Mesendoderm (in vitro differentiated cells): ENCODE data around the gene TRIM32.

Experiments
- DNase-seq: peaks from one replicate; pipeline ENCODE4 v3.0.0; 2013
- H2AK5ac ChIP-seq: 2 replicates; pipeline ENCODE4 v1.6.1; 2013; ENCODE audit warnings: low read length, inconsistent platforms
- H2BK120ac ChIP-seq: 2 replicates; pipeline ENCODE4 v1.6.1; 2013; ENCODE audit warnings: low read depth, mild to moderate bottlenecking, low read length, moderate library complexity, mixed read lengths
- H2BK15ac ChIP-seq: replicated peaks from 2 replicates; pipeline ENCODE4 v1.6.1; 2013; ENCODE audit warnings: low read depth, mild to moderate bottlenecking, moderate library complexity
- H2BK5ac ChIP-seq: 2 replicates; pipeline ENCODE4 v1.6.1; 2013; ENCODE audit warnings: low read length, inconsistent platforms
- H3K18ac ChIP-seq: 2 replicates; pipeline ENCODE4 v1.6.1; 2013; ENCODE audit warnings: mild to moderate bottlenecking, low read length, mixed read lengths
- H3K23ac ChIP-seq: one replicate; pipeline ENCODE4 v1.6.1; 2013; ENCODE audit warnings: low read length
- H3K27ac ChIP-seq: 2 replicates; pipeline ENCODE4 v1.5.1; 2013; ENCODE audit warnings: low read depth, mild to moderate bottlenecking, inconsistent platforms, low read length, moderate library complexity
- H3K27me3 ChIP-seq: 2 replicates; pipeline ENCODE4 v1.6.1; 2013; ENCODE audit warnings: low read length, control low read depth, mild to moderate bottlenecking, inconsistent platforms; ENCODE audit not compliant: insufficient read depth, poor library complexity
- H3K36me3 ChIP-seq: 2 replicates; pipeline ENCODE4 v1.6.1; 2013; ENCODE audit warnings: low read length, inconsistent platforms; ENCODE audit not compliant: control insufficient read depth, insufficient read depth
- H3K4ac ChIP-seq: one replicate; pipeline ENCODE4 v1.6.1; 2013; ENCODE audit warnings: low read depth, mild to moderate bottlenecking, low read length, moderate library complexity
- H3K4me1 ChIP-seq: 2 replicates; pipeline ENCODE4 v1.6.1; 2013; ENCODE audit warnings: low read depth, low read length, inconsistent platforms; ENCODE audit not compliant: control insufficient read depth
- H3K4me2 ChIP-seq: 2 replicates; pipeline ENCODE4 v1.6.1; 2013; ENCODE audit warnings: low read length
- H3K4me3 ChIP-seq: 2 replicates; pipeline ENCODE4 v1.5.1; 2013; ENCODE audit warnings: mild to moderate bottlenecking, low read length
- H3K56ac ChIP-seq: one replicate; pipeline ENCODE4 v1.6.1; 2013; ENCODE audit warnings: low read length
- H3K79me1 ChIP-seq: 2 replicates; pipeline ENCODE4 v1.6.1; 2013; ENCODE audit warnings: low read length, inconsistent platforms
- H3K79me2 ChIP-seq: 2 replicates; pipeline ENCODE4 v1.6.1; 2013; ENCODE audit warnings: mild to moderate bottlenecking, low read length; ENCODE audit not compliant: control insufficient read depth, insufficient read depth
- H3K9ac ChIP-seq: 2 replicates; pipeline ENCODE4 v1.6.1; 2013; ENCODE audit warnings: low read length, inconsistent platforms
- H4K5ac ChIP-seq: one replicate; pipeline ENCODE4 v1.6.1; 2013; ENCODE audit warnings: low read length
- H4K8ac ChIP-seq: one replicate; pipeline ENCODE4 v1.6.1; 2013; ENCODE audit warnings: low read depth, mild to moderate bottlenecking, control low read depth, low read length, moderate library complexity
- WGBS: extraction: QIAGEN DNeasy Blood & Tissue Kit; methylation state at CpG from one replicate; pipeline ENCODE4 v1.1.7; 2013; ENCODE audit warnings: low lambda C conversion rate, missing lambda C conversion rate; ENCODE audit not compliant: insufficient coverage; ENCODE audit errors: extremely low coverage; 5-methylcytosine and 5-hydroxymethylcytosine counted together

TRIM32 gene

GRCh38 chr9:116741086-116741740, 54.1 kb downstream of the TRIM32 start:
- Histone ChIP-seq H3K23ac (no peak overlapping the region), H3K36me3 (no peaks in the 10 kb centered on the region), H2BK120ac (no peak overlapping the region), H3K4me3 (no peak overlapping the region), H3K79me1 (no peaks in the 10 kb centered on the region), H3K9ac (no peak overlapping the region), H3K4me2 (no peak overlapping the region), H3K18ac (no peak overlapping the region), H3K79me2 (no peaks in the 10 kb centered on the region), H3K27me3 (no peaks in the 10 kb centered on the region), H3K4me1 (no peaks in the 10 kb centered on the region), H2AK5ac (no peak overlapping the region), H3K56ac (no peak overlapping the region), H2BK5ac (no peak overlapping the region), H2BK15ac (no peak overlapping the region), H3K27ac (no peak overlapping the region), H3K4ac (no peak overlapping the region), H4K5ac (peak overlapping the region; percentile 8), H4K8ac (no peak overlapping the region)
- DNase-seq = no peak
- no CpG with 5 or more reads among the region's 3 CpGs for WGBS

- Histone ChIP-seq H3K36me3 (no peaks in the 10 kb centered on the region), H3K4me2 (no peak overlapping the region), H4K8ac (no peak overlapping the region), H3K79me1 (no peaks in the 10 kb centered on the region), H2BK120ac (no peak overlapping the region), H2BK15ac (no peak overlapping the region), H3K4me1 (no peaks in the 10 kb centered on the region), H3K27me3 (no peaks in the 10 kb centered on the region), H3K27ac (no peak overlapping the region), H3K4me3 (no peak overlapping the region), H3K79me2 (no peaks in the 10 kb centered on the region), H3K18ac (no peak overlapping the region), H3K9ac (no peak overlapping the region), H4K5ac (no peak overlapping the region), H3K56ac (no peak overlapping the region), H2BK5ac (no peak overlapping the region), H3K4ac (no peak overlapping the region), H3K23ac (no peak overlapping the region), H2AK5ac (no peak overlapping the region)
- no peak for DNase-seq
- no CpG with 5 or more reads among the region's 2 CpGs for WGBS
Measured at GRCh38 chr9:116741742-116742141, 54.6 kb downstream of the TRIM32 start.

GRCh38 chr9:116749176-116749575, 62.1 kb downstream of the TRIM32 start:
- Histone ChIP-seq H4K5ac (no peak overlapping the region), H3K79me1 (no peaks in the 10 kb centered on the region), H2AK5ac (no peak overlapping the region), H3K4me3 (no peak overlapping the region), H3K27ac (no peak overlapping the region), H3K4me2 (no peak overlapping the region), H4K8ac (no peak overlapping the region), H2BK120ac (no peak overlapping the region), H3K79me2 (no peaks in the 10 kb centered on the region), H3K18ac (no peak overlapping the region), H3K36me3 (no peaks in the 10 kb centered on the region), H2BK5ac (no peak overlapping the region), H3K4me1 (no peaks in the 10 kb centered on the region), H3K27me3 (no peaks in the 10 kb centered on the region), H3K23ac (no peak overlapping the region), H3K9ac (no peak overlapping the region), H3K4ac (no peak overlapping the region), H2BK15ac (no peak overlapping the region), H3K56ac (no peak overlapping the region)
- DNase-seq = no peak
- WGBS = no CpG with 5 or more reads among the region's 3 CpGs

- H3K4me3 ChIP-seq = no peak overlapping the region
- no peaks in the 10 kb centered on the region for H3K79me2 ChIP-seq
- no peaks in the 10 kb centered on the region for H3K27me3 ChIP-seq
- no peaks in the 10 kb centered on the region for H3K79me1 ChIP-seq
- no peak overlapping the region for H3K27ac ChIP-seq
- no peak for DNase-seq
- no peak overlapping the region for H2BK120ac ChIP-seq
- no peak overlapping the region for H3K9ac ChIP-seq
- no CpG with 5 or more reads among the region's 2 CpGs for WGBS
- H4K8ac ChIP-seq = no peak overlapping the region
- H2BK15ac ChIP-seq = no peak overlapping the region
- no peak overlapping the region for H3K18ac ChIP-seq
- no peak overlapping the region for H4K5ac ChIP-seq
- H3K36me3 ChIP-seq = no peaks in the 10 kb centered on the region
- no peak overlapping the region for H3K4me2 ChIP-seq
- H2AK5ac ChIP-seq = no peak overlapping the region
- H2BK5ac ChIP-seq = no peak overlapping the region
- H3K4me1 ChIP-seq = no peaks in the 10 kb centered on the region
- H3K4ac ChIP-seq = no peak overlapping the region
- H3K56ac ChIP-seq = no peak overlapping the region
- H3K23ac ChIP-seq = no peak overlapping the region
Measured at GRCh38 chr9:116749772-116750171, 62.7 kb downstream of the TRIM32 start.

DNA sequence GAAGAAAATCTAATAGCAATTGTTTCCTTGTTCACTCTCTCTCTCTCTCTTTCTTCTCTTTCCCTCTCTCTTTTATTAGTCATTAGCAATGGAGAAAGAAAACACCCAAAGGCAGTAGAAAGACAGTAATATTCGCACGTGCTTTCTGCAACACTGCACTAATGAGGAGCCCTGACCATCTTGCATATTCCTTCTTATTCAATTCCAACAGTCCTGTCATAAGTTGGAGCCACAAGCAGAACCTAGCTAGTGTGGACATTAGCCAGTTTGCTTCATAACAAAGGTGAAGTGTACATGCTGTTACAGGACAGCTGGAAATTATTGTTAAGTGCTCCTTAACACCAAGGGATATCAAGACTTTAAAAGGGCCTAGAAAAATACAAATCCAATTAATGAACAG, 63.4 kb downstream of the TRIM32 start:
- no peak overlapping the region for H4K8ac ChIP-seq
- H3K4me3 ChIP-seq = no peak overlapping the region
- no CpG with 5 or more reads among the region's 2 CpGs for WGBS
- H3K18ac ChIP-seq = no peak overlapping the region
- H3K9ac ChIP-seq = no peak overlapping the region
- no peaks in the 10 kb centered on the region for H3K79me2 ChIP-seq
- H3K56ac ChIP-seq = no peak overlapping the region
- no peaks in the 10 kb centered on the region for H3K27me3 ChIP-seq
- no peak overlapping the region for H2BK120ac ChIP-seq
- H3K4me1 ChIP-seq = no peaks in the 10 kb centered on the region
- DNase-seq = no peak
- no peak overlapping the region for H3K23ac ChIP-seq
- H2AK5ac ChIP-seq = no peak overlapping the region
- no peaks in the 10 kb centered on the region for H3K79me1 ChIP-seq
- H3K27ac ChIP-seq = no peak overlapping the region
- H4K5ac ChIP-seq = no peak overlapping the region
- no peak overlapping the region for H2BK5ac ChIP-seq
- H3K4me2 ChIP-seq = no peak overlapping the region
- no peaks in the 10 kb centered on the region for H3K36me3 ChIP-seq
- no peak overlapping the region for H2BK15ac ChIP-seq
- H3K4ac ChIP-seq = no peak overlapping the region
